ENCODE results near the gene MEN1.

GRCh38 chr11:64765851-64766665 is 44.3 kb downstream of the MEN1 start:
- TF ChIP-seq CTCF (IDR thresholded peaks at IDR 0.05) (no peak), POLR2A (IDR thresholded peaks at IDR 0.05) (no peak)
